Measurements from ENCODE around the gene IL17RE.

DNA sequence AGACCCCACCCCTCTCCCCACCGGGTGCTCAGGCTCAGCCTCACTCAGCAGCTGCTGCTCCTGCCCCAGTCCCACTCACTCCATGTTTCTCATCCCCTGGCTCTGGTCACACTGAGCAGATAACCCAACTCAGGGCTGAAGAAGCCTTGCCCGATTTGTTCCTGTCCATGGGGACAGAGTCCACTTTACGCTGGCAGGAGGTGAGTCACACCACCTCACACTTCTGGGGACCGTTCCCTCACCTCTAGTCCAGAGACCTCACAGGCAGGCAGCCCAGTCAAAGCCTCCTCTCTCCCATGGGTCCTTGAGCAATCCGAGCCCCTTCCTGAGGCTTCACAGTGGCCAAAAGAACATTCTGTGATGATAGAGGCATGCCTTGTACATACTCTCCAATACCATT is 23.9 kb upstream of the IL17RE start:
- no peak for TF ChIP-seq CTCF (IDR thresholded peaks at IDR 0.05; ENCODE audit: insufficient read depth, low read length)
- TF ChIP-seq SPI1 (IDR thresholded peaks at IDR 0.05; ENCODE audit: borderline replicate concordance, low read depth): no peak

Measured in HL-60 (cell line).